Left lung (tissue), 10 donors: ENCODE results near the gene NKX2-3. TPM values are rescaled to one million over a fixed set of nuclear protein-coding genes. Genes with fewer than 3 reads are reported as not detected.

Experiments
- ATAC-seq: fragments of 200-7000 bp; cut with Tn5 transposase; one replicate; pipeline ENCODE4 v1.9.1; 2020; ENCODE audit warnings: moderate library complexity
- DNase-seq, 4 donors: peaks; one replicate each; pipeline ENCODE4 v3.0.0-alpha.2; 2013 to 2020
- H3K27ac ChIP-seq, 2 donors: fragments of 200-600 bp; sonication (generic) in 1 of 2; one replicate each; pipeline versions ENCODE4 v1.5.0 to v1.8.0; 2020 to 2021
- H3K27me3 ChIP-seq, 2 donors: fragments of 200-600 bp; sonication (generic) in 1 of 2; one replicate each; pipeline versions ENCODE4 v1.5.0 to v1.8.0; 2020 to 2021
- H3K36me3 ChIP-seq, 2 donors: fragments of 200-600 bp; sonication (generic) in 1 of 2; one replicate each; pipeline versions ENCODE4 v1.5.0 to v1.8.0; 2020 to 2021
- H3K4me1 ChIP-seq, 2 donors: fragments of 200-600 bp; one replicate each; pipeline ENCODE4 v1.8.0; 2021
- H3K4me3 ChIP-seq, 2 donors: fragments of 200-600 bp; sonication (generic) in 1 of 2; one replicate each; pipeline versions ENCODE4 v1.5.0 to v1.8.0; 2020 to 2021; ENCODE audit warnings: mild to moderate bottlenecking in 1 of 2
- H3K9me3 ChIP-seq, 2 donors: fragments of 200-600 bp; sonication (generic) in 1 of 2; one replicate each; pipeline versions ENCODE4 v1.5.0 to v1.8.0; 2020 to 2021
- intact Hi-C, 2 donors: fragments of 100-400 bp; cut with DNase I; formaldehyde crosslinking; loops; one replicate each; pipeline versions ENCODE4 v1.11.2 to v1.14.2; 2022
- polyA plus RNA-seq, 6 donors: library from polyadenylated mRNA; unstranded; fragments of 120-200 nt; gene quantifications; one replicate each; pipeline ENCODE4 v1.2.1, GENCODE V29; 2013; ENCODE audit not compliant: insufficient read length in 6 of 6
- total RNA-seq, 2 donors: library from RNA; stranded (reverse); fragmentation: NEBNext Ultra II Directional; extraction: Animal tissue kit (Norgen Biotek cat#: 25700); gene quantifications; one replicate each; pipeline ENCODE4 v1.2.1, GENCODE V29; 2021
- TF ChIP-seq, protein P1 (sequence below), 2 donors: fragments of 200-600 bp; sonication (generic) in 1 of 2; IDR thresholded peaks; one replicate each; pipeline versions ENCODE4 v1.5.0 to v1.8.0; 2021; ENCODE audit warnings: antibody characterized with exemption in 2 of 2
- donor health status: DM: no; HTN: yes; CAD: no.
- donor health status: DM: no; HTN: no; CAD: no.

The NKX2-3 gene
- total and polyA plus RNA-seq, 8 donors, result not detected

DNA sequence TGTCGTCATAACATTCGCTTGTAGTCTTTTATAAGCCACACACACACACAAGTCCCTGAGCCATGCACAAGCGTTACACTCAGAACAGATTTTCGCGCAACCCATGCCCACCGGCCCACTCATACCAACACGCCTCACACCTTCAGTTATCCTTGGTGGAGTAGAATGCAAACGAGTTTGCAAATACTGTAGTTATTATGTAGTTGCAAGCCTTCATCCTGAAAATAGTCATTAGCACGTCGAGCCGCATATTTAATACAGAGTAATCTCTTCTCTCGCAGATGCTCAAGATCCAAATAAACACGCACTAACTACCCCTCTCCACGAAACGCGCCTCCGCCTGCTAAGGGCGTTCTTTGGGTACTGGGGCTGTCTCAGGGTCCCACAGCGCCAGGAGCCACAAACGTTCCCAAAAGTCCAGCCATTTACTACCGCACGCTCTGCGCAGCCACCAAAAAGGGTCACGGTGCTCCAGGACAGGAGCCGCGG lies 1.8 kb downstream of the NKX2-3 start:
- TF ChIP-seq, protein P1, sequence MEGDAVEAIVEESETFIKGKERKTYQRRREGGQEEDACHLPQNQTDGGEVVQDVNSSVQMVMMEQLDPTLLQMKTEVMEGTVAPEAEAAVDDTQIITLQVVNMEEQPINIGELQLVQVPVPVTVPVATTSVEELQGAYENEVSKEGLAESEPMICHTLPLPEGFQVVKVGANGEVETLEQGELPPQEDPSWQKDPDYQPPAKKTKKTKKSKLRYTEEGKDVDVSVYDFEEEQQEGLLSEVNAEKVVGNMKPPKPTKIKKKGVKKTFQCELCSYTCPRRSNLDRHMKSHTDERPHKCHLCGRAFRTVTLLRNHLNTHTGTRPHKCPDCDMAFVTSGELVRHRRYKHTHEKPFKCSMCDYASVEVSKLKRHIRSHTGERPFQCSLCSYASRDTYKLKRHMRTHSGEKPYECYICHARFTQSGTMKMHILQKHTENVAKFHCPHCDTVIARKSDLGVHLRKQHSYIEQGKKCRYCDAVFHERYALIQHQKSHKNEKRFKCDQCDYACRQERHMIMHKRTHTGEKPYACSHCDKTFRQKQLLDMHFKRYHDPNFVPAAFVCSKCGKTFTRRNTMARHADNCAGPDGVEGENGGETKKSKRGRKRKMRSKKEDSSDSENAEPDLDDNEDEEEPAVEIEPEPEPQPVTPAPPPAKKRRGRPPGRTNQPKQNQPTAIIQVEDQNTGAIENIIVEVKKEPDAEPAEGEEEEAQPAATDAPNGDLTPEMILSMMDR (IDR thresholded peaks at IDR 0.05), result no peak
- peaks cover 16 to 65% of the 10 kb centered on the region in 2 donors for H3K4me1 ChIP-seq
- H3K36me3 ChIP-seq, result no peaks in the 10 kb centered on the region
- DNase-seq (no peak), ATAC-seq (no peak)
- no peak overlapping the region for H3K27ac ChIP-seq
- H3K9me3 ChIP-seq, result no peaks in the 10 kb centered on the region
- intact Hi-C loops, result no loop called here
- peak overlapping the region in 1 of 2 donors; percentile 22 for H3K4me3 ChIP-seq
- H3K27me3 ChIP-seq, result peaks cover 100% of the 10 kb centered on the region in 2 donors

DNA sequence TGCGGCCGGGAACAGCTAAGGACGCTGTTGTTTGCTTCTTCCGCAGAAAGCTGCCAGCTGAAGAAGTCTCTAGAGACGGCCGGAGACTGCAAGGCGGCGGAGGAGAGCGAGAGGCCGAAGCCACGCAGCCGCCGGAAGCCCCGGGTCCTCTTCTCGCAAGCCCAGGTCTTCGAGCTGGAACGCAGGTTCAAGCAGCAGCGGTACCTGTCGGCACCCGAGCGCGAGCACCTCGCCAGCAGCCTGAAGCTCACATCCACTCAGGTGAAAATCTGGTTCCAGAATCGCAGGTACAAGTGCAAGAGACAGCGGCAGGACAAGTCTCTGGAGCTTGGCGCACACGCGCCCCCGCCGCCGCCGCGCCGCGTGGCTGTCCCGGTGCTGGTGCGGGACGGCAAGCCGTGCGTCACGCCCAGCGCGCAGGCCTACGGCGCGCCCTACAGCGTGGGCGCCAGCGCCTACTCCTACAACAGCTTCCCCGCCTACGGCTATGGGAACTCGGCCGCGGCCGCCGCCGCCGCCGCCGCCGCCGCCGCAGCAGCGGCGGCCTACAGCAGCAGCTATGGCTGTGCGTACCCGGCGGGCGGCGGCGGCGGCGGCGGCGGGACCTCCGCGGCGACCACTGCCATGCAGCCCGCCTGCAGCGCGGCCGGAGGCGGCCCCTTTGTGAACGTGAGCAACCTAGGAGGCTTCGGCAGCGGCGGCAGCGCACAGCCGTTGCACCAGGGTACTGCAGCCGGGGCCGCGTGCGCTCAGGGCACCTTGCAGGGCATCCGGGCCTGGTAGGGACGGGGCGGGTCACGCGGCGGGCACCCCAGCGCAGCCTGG lies 2.4 kb downstream of the NKX2-3 start:
- Histone ChIP-seq H3K27ac (no peak overlapping the region), H3K4me1 (peaks cover 16 to 59% of the 10 kb centered on the region in 2 donors), H3K4me3 (peak overlapping the region in 1 of 2 donors; percentile 22), H3K27me3 (peaks cover 100% of the 10 kb centered on the region in 2 donors), H3K9me3 (no peaks in the 10 kb centered on the region), H3K36me3 (no peaks in the 10 kb centered on the region)
- DNase-seq (peak in 2 of 4 donors; percentile 39 to 82), ATAC-seq (peak; percentile 62)
- TF ChIP-seq, protein P1 (IDR thresholded peaks at IDR 0.05), result no peak
- intact Hi-C loops, result no loop called here

DNA sequence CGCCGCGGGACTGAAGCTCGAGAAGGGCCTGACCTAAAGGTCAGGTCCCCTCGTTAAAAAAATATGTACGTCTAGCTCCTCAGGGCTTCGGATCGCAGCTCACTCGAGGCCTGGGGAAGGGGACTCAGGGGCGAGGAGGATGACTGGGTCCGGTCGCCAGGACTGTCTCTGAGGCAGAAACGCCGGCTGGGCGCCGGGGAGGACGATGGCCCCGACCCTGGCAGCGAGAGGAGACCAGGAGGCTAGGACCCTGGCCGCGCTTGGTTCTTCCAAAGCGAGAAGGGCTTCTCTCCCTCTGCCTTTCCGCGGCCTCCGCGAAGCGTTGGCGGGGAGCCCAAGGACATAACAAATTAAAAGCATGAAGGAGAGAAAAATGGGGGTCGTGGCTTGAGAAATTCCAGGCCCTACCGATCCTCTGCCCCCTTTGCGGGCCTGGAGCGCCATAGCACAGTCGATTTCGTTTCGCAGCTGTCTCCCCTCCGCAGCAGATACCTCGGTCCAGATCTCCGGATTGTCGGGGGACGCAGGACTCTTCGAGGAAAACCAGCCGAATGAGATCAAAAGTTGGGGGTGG lies 3.1 kb downstream of the NKX2-3 start:
- peak overlapping the region in 1 of 2 donors; percentile 22 for H3K4me3 ChIP-seq
- no peak for ATAC-seq
- no peak for DNase-seq

DNA sequence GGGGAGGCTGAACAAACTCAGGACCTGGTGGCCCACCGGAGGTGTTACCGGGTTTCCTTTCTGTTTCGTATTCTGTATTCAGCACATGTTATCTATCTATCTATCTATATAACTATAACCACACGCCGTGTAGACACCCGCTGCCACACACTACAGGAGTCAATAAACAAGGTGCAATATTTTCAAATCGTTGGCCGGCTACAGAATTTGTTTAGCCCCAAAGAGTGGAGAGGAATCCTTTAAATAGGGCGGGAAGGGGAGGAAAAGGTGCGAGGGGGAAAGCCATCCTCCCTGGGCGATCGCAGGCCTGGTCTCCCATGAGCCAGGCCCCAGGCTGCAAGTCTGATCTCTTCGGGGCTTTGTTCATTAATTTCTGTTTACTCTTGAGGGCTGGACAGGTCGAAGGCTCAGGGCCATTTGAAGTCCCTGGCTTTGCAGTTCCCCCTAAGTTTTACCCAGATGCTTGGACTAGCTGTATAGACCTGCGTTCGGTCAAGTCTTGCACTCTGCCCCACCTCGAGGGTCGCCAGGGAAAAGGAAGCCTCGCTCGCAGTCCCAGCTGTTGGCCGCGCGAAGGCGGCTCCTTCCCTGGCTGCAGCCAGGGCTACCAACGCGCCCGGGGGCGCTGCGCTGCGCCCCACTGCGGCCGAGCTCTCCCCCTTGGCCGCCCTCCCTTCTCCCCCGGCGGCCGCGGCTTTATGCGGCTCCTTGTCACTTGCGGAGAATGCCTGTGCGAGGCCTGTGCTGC lies 3.8 kb downstream of the NKX2-3 start:
- Histone ChIP-seq H3K27me3 (peaks cover 100% of the 10 kb centered on the region in 2 donors), H3K9me3 (no peaks in the 10 kb centered on the region), H3K36me3 (no peaks in the 10 kb centered on the region), H3K4me3 (peak overlapping the region in 1 of 2 donors; percentile 26), H3K27ac (no peak overlapping the region), H3K4me1 (peaks cover 16 to 57% of the 10 kb centered on the region in 2 donors)
- intact Hi-C loops, result no loop called here
- peak in 1 of 4 donors; percentile 30 for DNase-seq
- TF ChIP-seq, protein P1 (IDR thresholded peaks at IDR 0.05), result no peak
- ATAC-seq, result no peak

More for the DNA sequence above, 3.1 kb downstream of the NKX2-3 start:
- no peaks in the 10 kb centered on the region for H3K9me3 ChIP-seq
- intact Hi-C loops, result no loop called here
- H3K4me1 ChIP-seq, result peaks cover 16 to 59% of the 10 kb centered on the region in 2 donors
- no peaks in the 10 kb centered on the region for H3K36me3 ChIP-seq
- no peak overlapping the region for H3K27ac ChIP-seq
- TF ChIP-seq, protein P1 (IDR thresholded peaks at IDR 0.05), result no peak
- peaks cover 100% of the 10 kb centered on the region in 2 donors for H3K27me3 ChIP-seq
